HL-60/S4 (cell line): ENCODE measurements around the gene OR6P1.

Experiments
- in situ Hi-C: fragments of 300-500 bp; cut with MboI; formaldehyde crosslinking; loops from 2 replicates; pipeline ENCODE4 v1.14.3; 2022; ENCODE audit warnings: low sequenced_read_pairs

OR6P1 gene

GRCh38 chr1:158570480-158570879, at the start of gene OR6P1:
Gene OR6P1 (minus strand): TSS chr1:158570580. CDS start chr1:158563604, 6,976 bp downstream.
- in situ Hi-C loops: no loop called here

- in situ Hi-C loops: no loop called here
These were observed 43.4 kb upstream of the OR6P1 start for GRCh38 chr1:158613764-158614163.

DNA sequence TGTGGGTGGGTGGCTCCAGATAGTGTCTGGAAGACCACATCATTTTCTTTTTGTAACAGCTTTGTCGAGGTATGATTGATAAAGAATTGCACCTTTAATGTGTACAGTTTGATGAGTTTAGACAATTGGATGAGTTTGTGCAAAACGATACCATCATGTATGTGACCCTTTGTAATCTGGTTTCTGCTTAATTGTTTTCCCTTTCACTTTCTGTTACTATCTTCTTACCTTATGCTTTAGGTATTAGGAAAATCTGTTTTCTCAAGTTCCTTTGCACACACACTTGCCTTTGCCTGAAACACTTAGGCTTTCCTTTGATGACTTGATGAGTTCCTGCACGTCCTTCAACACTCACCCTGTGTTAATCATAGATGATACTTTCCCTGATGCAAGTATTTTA, 41.5 kb upstream of the OR6P1 start:
- in situ Hi-C loops: no loop called here

- in situ Hi-C loops: no loop called here
These were observed 36.9 kb upstream of the OR6P1 start for GRCh38 chr1:158607296-158607695.

DNA sequence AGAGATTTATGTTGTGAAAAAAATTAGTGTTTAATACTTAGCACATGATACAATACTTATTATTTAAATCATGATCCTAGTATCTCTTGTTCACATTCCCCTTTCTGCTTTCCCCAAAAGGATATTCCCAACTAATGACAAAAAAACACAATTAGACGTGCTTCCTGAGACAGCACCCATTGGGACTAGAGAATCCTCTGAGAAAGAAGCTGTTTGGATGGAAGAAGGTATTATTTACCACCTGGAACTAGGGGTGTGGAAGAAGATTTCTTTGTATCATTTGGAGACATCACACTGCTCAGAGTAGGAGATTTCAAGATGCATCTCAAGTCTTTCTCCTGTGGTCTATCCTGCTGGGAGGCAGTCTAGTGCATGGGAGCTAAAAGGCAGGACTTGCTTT, 34.6 kb upstream of the OR6P1 start, which contains the start of gene OR10Z1:
TSS of gene OR10Z1 (plus strand) at position 301 of the 400 bp plus-strand sequence. CDS start 1,171 bp downstream, outside the sequence.
- in situ Hi-C loops: no loop called here

DNA sequence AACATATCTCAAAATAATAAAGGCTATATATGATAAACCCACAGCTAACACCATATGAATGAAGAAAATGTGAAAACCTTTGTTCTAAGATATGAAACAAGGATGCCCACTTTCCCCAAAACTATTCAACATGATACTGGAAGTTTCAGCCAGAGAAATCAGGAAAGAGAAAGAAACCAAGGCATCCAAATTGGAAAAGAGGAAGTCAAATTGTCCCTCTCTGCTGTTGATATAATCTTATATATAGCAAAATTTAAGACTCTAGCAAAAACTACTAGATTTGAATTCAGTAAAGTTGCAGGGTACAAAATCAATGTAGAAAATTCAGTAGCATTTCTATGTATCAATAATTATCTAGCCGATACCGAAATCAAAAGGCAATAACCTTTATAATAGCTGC, 30.4 kb upstream of the OR6P1 start:
- in situ Hi-C loops: no loop called here

- in situ Hi-C loops: no loop called here
These were observed 16.6 kb upstream of the OR6P1 start for GRCh38 chr1:158586942-158587341.

DNA sequence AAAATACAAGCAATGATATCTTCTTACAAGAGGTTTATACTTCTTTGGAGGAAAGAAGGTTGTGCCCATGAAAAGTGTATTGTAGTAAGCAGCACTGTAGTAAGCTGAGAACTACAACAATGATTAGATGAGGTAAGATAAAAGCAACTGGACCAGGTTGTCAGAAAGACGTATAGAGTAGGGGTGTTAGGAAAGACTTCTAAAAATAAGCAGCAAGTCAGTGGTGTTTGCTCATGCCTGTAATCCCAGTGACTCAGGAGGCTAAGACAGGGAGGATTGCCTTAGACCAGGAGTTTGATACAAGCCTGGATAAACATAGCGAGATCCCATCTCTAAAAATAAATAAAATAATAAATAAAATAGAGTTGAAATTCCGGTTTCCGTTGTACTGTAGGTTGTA, 13.6 kb upstream of the OR6P1 start:
- in situ Hi-C loops: no loop called here

GRCh38 chr1:158579733-158580132, 9.4 kb upstream of the OR6P1 start, which contains the start of gene OR10X1:
Gene OR10X1 (minus strand): TSS chr1:158579899. CDS start chr1:158579899, 0 bp downstream.
- in situ Hi-C loops: no loop called here

DNA sequence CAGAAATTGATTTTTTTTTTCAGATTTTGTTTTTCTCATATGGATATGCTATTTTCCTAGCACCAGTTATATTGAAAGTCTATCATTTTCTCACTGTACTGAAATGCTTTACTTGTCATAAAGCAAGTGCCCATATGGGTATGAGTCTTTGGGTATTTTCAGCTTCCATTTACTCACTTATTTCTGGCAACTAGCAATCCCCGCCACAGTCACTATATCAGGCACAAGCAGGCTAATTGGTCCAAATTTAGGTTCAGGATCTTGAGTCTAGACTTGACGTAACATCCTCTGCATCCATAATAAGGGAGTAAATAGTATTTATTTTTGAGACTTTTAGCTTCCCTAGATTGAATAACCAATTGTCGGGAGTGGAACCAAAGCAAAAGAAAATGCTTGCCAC, 7.2 kb upstream of the OR6P1 start:
- in situ Hi-C loops: no loop called here

DNA sequence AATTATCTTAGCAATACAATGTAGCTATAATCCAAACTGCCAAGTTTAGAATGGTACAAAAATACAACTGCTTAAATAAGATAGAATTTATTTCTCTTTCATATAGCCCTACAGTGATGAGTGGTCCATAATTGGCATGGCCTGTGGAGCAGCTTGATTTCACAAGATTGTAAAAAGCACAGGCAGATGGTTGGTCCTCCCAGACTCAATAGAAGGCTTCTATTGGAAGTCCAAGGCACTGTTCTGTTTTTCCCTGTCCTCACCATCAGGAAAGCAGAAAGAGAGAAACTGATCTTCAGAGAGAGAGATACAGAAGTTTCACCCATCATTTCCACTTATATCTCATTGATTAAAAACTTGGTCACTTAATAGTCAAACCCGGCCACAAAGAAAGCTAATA, 1.8 kb upstream of the OR6P1 start:
- in situ Hi-C loops: no loop called here

GRCh38 chr1:158564608-158565007, 5.8 kb downstream of the OR6P1 start:
- in situ Hi-C loops: no loop called here

DNA sequence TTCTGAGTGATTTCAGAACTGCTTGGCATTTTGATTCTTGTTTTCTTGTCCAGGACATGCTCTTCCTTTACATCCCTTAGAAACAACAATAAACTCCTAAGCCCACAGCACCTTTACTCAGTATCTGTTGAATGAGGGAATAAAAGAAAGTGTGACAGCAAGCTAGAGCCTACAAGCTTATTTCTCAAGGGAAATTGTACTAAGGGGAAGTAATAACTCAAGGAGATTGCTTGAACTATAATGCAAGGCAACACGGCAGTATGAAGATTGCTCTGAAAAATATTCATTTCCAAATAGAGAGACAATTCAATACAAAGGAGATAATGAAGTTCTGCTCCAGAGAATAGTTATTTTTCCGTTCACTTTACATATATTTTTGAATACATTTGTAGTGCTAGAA, 6.5 kb downstream of the OR6P1 start:
- in situ Hi-C loops: no loop called here

DNA sequence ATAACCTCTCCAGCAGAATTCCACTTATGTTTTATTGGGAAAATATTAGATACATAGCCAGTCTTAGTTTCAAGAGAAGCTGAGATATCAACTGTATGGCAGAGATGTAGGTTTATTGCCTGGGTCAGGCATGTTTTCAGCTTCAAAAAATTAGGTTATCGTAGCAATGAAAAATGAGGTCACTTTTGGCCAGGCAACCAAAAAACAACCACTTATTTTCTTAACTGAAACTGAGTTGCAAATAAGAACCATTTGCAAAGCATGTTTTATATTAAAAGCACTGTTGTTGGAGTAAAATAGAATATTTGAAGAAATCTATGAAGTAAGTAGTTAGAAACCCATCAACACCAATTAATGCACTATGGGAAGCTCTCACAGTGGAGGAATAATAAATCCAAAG, 10.7 kb downstream of the OR6P1 start:
- in situ Hi-C loops: no loop called here

GRCh38 chr1:158554352-158554751, 16.0 kb downstream of the OR6P1 start, which contains the start of gene OR6Y1:
Gene OR6Y1 (minus strand): TSS chr1:158554405. CDS start chr1:158548105, 6,300 bp downstream.
- in situ Hi-C loops: no loop called here

DNA sequence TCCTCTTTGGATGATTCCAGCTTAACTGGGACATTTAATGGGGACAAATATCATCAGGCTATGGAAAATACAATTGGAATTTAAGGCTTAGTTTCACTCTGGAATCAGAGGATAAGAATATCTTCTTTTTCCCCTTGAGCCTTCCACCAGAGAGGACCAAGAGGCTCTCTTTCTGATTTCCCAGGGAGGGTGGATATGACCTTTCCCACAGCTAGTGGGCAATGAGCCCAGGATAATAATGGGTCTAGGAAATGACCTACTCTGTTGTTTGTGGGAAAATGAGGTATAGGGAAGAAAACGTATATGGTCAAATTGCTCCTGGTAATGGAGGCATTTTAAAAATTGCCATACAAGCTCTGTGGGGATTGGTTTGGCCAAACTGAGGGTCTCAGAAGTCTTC, 18.1 kb downstream of the OR6P1 start:
- in situ Hi-C loops: no loop called here

GRCh38 chr1:158547533-158547932, 22.8 kb downstream of the OR6P1 start:
- in situ Hi-C loops: no loop called here

- in situ Hi-C loops: no loop called here
These were observed 32.8 kb downstream of the OR6P1 start for GRCh38 chr1:158537609-158538008.

DNA sequence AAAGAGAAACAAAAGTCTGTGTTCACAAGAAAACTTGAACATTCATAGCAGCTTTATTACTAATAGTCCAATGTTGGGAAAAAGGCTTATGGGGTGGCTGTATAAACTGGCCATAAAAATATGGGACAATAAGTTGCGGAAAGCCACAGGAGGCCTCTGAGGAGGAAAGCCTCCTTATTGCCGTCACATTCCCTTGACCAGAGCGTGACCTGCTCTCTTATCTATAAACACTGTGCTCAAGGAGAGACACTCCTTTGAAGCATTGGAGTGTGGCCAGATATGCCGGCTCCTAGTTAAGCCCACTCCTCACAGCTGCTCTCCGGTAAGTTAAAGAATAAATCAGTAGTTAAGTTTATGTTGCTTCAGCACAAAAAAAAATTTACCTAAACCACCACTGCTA, 35.9 kb downstream of the OR6P1 start:
- in situ Hi-C loops: no loop called here

GRCh38 chr1:158527190-158527815, 43.1 kb downstream of the OR6P1 start:
- in situ Hi-C loops: no loop called here

- in situ Hi-C loops: no loop called here
These were observed 48.7 kb downstream of the OR6P1 start for GRCh38 chr1:158521666-158522058.

DNA sequence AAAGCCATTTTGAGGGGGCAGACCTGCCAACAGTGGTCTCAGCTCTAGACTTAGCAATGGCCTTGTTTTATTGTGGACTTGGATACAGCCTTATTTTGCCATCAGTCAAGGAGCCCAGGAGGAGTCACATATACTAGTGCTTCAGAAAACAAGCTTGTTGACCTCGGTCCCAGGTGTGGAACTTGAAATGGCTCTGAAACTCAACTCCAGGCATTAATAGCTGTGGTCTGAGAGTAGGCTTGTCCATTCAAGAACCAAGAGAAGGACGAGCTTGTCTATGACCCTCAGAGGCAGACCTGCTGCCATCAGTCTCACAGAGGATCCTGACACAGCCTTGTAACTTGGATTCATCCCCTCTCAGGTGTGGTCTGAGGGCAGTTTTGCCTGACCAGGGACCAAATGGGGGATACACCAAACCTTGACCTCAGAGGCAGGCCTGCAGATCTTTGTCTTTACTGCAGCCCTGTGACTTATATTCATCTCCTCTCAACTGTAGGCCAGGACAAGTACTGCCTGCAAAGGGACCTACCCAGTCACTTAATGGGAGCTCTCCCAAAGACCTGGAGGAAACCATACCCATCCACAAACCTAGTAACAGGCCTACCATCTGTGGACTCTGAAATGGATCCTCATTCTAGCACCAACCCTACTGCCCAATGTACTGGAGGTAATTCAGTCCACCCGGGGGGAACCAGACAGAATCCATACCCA, 49.3 kb downstream of the OR6P1 start:
- in situ Hi-C loops: no loop called here
